GM12801 (cell line): ENCODE results near the gene PTPN14.

Source experiments
- CTCF ChIP-seq: IDR thresholded peaks from one replicate; pipeline ENCODE4 v1.5.1; 2011; ENCODE audit warnings: control low read depth; ENCODE audit not compliant: insufficient read length; ENCODE audit errors: extremely low read depth

PTPN14 gene

GRCh38 chr1:214571281-214571680 is 19.9 kb upstream of the PTPN14 start:
- no peak for TF ChIP-seq CTCF

GRCh38 chr1:214570442-214570841 is 19.0 kb upstream of the PTPN14 start:
- TF ChIP-seq CTCF = no peak

- no peak for TF ChIP-seq CTCF
These were observed 18.1 kb upstream of the PTPN14 start for GRCh38 chr1:214569357-214570004.

- no peak for TF ChIP-seq CTCF
These were observed 16.9 kb upstream of the PTPN14 start for GRCh38 chr1:214568328-214568727.

- no peak for TF ChIP-seq CTCF
These were observed 16.1 kb upstream of the PTPN14 start for GRCh38 chr1:214567481-214567980.

- TF ChIP-seq CTCF = no peak
These were observed 15.0 kb upstream of the PTPN14 start for GRCh38 chr1:214566158-214567104.

- TF ChIP-seq CTCF = no peak
These were observed 13.9 kb upstream of the PTPN14 start for GRCh38 chr1:214565310-214565709.
